HAP-1 (cell line): ENCODE measurements around the gene COX19.

Experiments
- DNase-seq, 2 experiments: peaks; one replicate each; pipeline ENCODE4 v3.0.0-alpha.2; 2016 to 2020; ENCODE audit warnings: low spot score in 2 of 2
- H3K27me3 ChIP-seq: fragments of 250-450 bp; sonication (Bioruptor Pico); 2 replicates; pipeline ENCODE4 v1.5.1; 2020; ENCODE audit warnings: low read depth, mild to moderate bottlenecking, moderate library complexity
- H3K36me3 ChIP-seq: fragments of 250-450 bp; sonication (Bioruptor Pico); replicated peaks from 2 replicates; pipeline ENCODE4 v1.5.1; 2020; ENCODE audit warnings: mild to moderate bottlenecking
- H3K4me1 ChIP-seq: fragments of 250-450 bp; sonication (Bioruptor Pico); 2 replicates; pipeline ENCODE4 v1.5.1; 2020; ENCODE audit warnings: mild to moderate bottlenecking
- H3K4me3 ChIP-seq: fragments of 250-450 bp; sonication (Bioruptor Pico); 2 replicates; pipeline ENCODE4 v1.5.1; 2020; ENCODE audit warnings: mild to moderate bottlenecking, moderate library complexity
- H3K9me3 ChIP-seq: fragments of 250-450 bp; sonication (Bioruptor Pico); 2 replicates; pipeline ENCODE4 v1.5.1; 2020; ENCODE audit warnings: mild to moderate bottlenecking, moderate library complexity
- in situ Hi-C: fragments of 300-500 bp; cut with MboI; formaldehyde crosslinking; loops from 3 replicates; pipeline ENCODE4 v1.14.3; 2020; ENCODE audit warnings: low sequenced_read_pairs, inconsistent platforms, mixed read lengths

Gene COX19

DNA sequence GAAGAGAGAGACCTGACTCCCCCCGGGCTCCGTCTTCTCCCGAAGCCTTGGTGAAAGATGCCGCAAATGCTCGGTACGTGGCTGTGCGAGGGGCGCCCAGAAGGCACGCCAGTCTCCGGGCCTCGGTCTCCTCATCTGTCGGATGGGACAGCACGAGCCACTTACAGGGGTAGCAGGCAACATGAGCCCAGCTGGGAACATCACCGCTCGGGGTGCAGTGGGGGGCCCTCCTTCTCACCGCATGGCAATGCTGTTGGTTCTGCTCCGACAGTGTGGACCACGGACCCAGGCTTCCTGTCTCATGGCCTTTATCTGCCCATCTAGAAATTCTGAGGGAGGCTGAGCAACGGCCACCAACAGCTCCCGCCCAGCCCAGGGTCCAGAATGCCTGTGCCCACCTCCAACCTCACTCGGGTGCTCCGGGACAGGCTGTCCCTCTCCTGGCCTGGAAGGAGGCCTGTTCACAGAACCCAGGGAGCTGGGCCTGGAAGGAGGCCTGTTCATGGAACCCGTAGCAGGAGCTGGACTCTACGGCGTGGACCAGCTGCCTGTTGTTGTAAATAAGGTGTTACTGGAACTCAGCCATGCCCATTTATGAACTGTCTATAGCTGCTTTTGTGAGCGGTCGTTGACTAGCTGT is 36.7 kb downstream of the COX19 start:
- H3K36me3 ChIP-seq, result no peaks in the 10 kb centered on the region
- H3K27me3 ChIP-seq, result no peaks in the 10 kb centered on the region
- DNase-seq, result no peak
- no peak overlapping the region for H3K4me3 ChIP-seq
- in situ Hi-C loops, result no loop called here
- H3K9me3 ChIP-seq, result no peaks in the 10 kb centered on the region
- no peaks in the 10 kb centered on the region for H3K4me1 ChIP-seq

DNA sequence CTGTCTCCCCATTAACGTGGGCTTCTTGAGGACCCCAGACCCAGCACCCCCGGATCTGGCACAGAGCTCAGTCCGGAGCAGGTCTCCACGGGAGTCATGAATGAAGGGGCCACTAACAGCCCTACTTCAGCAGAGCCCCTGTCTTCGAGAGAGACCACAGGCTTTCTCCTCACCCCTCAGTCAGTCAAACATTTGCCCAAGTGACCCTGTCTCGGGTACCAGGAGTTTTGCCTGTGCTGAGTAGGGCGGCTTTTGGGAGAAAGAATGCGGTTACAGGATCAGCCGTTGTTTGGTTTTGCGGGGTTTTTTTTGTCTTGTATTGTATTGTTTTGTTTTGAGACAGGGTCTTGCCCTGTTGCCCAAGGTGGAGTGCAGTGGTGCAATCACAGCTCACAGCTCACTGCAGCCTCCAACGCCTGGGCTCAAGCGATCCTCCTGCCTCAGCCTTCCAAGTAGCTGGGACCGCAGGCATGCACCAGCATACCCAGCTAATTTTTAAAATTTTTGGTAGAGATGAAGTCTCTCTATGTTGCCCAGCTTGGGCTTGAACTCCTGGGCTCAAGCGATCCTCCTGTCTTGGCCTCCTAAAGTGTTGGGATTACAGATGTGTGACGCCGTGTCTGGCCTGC is 37.4 kb downstream of the COX19 start:
- H3K9me3 ChIP-seq, result no peaks in the 10 kb centered on the region

DNA sequence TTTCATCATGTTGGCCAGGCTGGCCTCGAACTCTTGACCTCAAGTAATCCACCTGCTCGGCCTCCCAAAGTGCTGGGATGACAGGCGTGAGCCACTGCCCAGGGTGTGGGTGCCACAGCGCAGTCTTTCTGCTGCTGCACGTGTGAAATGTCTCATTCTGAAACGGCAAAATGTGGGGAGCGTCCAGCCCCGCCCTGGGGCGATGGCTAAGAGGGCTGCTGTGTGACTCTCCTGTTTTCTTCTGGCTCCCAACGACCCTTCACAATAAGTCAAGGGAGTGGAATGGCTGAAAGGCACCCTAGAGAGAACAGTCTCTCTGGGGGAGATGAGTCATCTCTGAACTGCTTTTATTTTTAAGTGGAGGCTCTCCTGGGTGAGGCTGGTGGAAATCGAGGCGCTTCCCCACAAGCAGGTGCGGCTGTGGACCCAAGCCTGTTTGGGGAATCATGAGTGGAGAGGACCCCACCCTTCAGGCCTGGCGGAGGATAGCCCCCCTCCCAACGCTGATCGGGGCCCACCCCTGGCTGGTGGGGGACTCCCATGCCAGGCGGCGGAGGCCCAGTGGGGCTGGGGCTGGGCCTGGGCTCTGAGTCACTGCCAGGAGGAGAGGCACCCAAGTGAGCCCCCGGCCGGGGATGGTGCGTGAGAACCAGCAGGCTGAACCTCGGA is 38.8 kb downstream of the COX19 start:
- Histone ChIP-seq H3K4me3 (no peak overlapping the region), H3K36me3 (no peaks in the 10 kb centered on the region), H3K27me3 (no peaks in the 10 kb centered on the region), H3K4me1 (no peaks in the 10 kb centered on the region), H3K9me3 (no peaks in the 10 kb centered on the region)
- peak in 1 of 2 experiments; percentile 35 for DNase-seq
- in situ Hi-C loops, result no loop called here

More for the DNA sequence above, 37.4 kb downstream of the COX19 start:
- in situ Hi-C loops, result no loop called here
- Histone ChIP-seq H3K4me1 (no peaks in the 10 kb centered on the region), H3K27me3 (no peaks in the 10 kb centered on the region), H3K4me3 (no peak overlapping the region), H3K36me3 (no peaks in the 10 kb centered on the region)
- DNase-seq, result no peak

DNA sequence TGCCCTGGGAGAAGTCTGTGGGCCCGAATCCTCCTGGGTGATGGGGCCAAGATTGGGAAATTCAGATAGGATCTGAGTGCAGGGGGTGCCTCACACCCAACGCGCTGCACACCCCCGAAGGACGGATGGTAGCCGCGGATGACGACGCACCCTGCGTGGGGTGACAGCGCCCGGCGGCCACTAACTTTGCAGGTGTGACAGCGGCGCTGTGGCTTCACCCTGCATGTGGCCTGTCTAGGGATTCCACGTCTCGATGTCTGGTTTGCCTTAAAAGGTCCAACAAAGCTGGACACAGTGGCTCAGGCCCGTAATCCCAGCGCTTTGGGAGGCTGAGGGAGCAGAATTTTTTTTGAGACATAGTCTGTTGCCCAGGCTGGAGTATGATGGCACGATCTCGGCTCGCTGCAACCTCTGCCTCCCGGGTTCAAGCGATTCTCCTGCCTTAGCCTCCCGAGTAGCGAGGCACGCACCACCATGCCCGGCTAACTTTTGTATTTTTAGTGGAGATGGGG is 39.4 kb downstream of the COX19 start:
- in situ Hi-C loops, result no loop called here
- Histone ChIP-seq H3K4me3 (no peak overlapping the region), H3K27me3 (no peaks in the 10 kb centered on the region), H3K9me3 (no peaks in the 10 kb centered on the region), H3K36me3 (no peaks in the 10 kb centered on the region), H3K4me1 (no peaks in the 10 kb centered on the region)
- no peak for DNase-seq

DNA sequence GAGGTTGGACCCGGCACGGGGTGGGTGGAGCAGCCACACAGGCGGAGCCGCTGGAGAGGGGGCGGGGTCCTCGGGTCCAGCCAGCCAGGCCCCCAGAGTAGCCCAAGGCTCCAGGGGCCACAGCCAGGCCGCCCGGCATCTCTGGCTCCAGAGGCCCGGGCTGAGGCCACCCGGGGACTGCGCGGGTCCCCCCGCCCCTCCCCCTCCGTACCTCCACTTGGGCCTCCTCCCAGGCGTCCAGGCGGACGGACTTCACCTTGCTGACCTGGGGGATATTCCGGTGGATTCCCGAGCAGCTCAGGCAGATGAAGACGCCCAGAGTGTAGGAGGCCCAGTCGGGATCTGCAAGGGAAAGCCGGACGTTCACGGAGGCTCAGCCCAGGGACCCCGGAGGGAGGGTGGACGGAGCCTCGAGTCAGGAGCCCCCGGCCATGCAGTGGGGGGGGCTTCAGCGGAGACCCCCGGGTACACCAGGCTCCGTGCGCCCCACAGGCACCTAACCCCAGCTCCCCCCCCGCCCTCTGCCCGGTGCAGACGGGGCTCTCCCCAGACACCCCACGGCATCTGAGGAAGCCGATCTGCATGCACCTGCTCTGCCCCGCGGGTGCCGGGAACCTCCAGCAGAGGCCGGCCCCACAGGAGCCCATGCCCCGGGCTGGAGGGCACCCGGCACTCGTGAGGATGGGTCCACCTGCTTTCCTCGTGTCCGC is 40.0 kb downstream of the COX19 start:
- Histone ChIP-seq H3K36me3 (no peaks in the 10 kb centered on the region), H3K4me3 (no peak overlapping the region), H3K27me3 (no peaks in the 10 kb centered on the region), H3K4me1 (no peaks in the 10 kb centered on the region), H3K9me3 (no peaks in the 10 kb centered on the region)
- DNase-seq, result no peak
- in situ Hi-C loops, result no loop called here

DNA sequence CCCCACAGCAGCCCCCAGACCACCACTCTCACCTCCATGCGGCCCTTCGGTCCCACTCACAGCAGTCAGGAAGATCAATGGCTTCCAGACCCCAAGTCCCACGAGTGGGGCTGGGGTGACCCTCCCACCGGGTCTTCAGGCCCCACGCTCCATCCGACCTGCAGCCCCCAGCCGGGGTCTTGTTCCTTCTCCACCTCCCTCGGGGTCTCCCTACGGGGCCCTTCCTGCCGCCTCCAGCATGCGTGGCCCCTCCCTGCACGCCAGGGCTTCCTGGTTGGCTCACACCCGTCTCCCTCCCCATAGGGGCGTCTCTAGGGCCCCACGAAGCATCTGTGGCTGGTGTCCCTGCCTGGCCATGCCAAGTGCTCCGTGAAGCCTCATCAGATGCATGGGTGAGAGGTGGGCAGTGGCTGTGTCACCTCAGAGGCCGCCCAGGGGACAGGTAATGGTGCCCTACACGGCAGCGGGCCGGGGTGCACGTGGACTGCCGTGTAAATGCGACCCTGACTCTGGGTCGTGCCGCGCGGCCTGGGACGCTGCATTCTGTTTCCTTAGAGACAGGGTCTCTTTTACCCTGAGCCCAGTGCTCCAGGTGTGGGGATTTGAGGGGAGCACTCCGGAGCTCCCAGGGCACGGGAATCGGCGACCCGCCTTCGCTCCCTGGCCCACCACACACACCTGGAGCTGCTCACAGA is 40.7 kb downstream of the COX19 start:
- no peak overlapping the region for H3K4me3 ChIP-seq
- H3K4me1 ChIP-seq, result no peaks in the 10 kb centered on the region
- H3K27me3 ChIP-seq, result no peaks in the 10 kb centered on the region
- no peaks in the 10 kb centered on the region for H3K9me3 ChIP-seq
- in situ Hi-C loops, result no loop called here
- H3K36me3 ChIP-seq, result no peaks in the 10 kb centered on the region
- no peak for DNase-seq

DNA sequence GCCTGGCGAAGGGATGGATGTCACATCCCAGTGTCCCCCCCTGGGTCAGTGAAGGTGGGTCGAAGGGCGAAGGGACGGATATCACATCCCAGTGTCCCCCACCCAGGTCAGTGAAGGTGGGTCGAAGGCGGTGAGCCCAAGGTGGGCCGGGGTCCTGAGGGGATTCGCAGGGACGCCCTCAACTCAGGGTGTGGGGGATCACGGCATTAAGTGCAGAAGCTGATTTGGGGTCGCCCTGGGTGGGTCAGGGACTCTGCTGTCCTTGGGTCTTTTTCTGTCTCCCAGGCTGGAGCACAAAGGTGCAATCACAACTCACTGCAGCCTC is 42.7 kb downstream of the COX19 start:
- H3K27me3 ChIP-seq, result no peaks in the 10 kb centered on the region
- in situ Hi-C loops, result no loop called here
- H3K4me1 ChIP-seq, result no peaks in the 10 kb centered on the region
- H3K4me3 ChIP-seq, result no peak overlapping the region
- H3K36me3 ChIP-seq, result no peaks in the 10 kb centered on the region
- no peaks in the 10 kb centered on the region for H3K9me3 ChIP-seq
- no peak for DNase-seq

DNA sequence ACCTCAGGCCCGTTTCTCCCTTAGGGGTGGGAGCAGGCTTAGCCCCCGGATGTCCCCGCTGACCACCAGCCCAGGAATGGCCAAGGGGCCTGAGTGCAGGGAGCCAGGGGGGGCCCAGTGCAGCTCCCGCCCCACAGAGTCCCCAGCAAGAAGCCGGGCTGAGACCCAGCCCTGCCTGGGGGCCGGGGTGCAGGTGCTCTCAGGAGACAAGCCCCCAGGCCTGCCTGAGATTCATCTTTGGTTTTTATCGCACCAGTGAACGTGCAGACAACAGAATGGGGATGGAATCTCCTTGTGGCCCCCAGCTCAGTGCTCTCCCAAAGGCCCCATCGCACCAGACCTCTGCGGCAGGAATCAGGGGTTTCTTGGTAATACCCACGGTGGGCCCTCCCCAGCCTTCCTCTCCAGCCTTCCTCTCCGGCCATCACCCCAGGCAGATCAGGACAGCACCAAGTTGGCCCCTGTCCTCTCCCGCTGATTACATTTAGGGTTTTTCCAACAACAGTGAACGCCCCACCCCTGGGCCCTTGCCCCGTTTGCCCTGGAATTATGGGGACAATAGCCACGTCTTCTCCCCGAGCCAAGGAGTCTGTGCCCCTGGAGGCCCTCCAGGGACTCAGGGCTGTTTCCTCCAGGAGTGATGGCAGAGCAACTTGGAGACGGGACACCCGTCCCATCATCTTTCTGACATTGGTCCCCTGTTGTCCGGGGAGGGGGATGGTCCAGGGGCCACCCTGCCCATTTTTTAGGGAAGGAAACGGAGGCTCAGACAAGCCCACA is 43.3 kb downstream of the COX19 start:
- no peak for DNase-seq
- Histone ChIP-seq H3K27me3 (no peaks in the 10 kb centered on the region), H3K4me1 (no peaks in the 10 kb centered on the region), H3K4me3 (no peak overlapping the region), H3K9me3 (no peaks in the 10 kb centered on the region), H3K36me3 (no peaks in the 10 kb centered on the region)
- in situ Hi-C loops, result no loop called here

DNA sequence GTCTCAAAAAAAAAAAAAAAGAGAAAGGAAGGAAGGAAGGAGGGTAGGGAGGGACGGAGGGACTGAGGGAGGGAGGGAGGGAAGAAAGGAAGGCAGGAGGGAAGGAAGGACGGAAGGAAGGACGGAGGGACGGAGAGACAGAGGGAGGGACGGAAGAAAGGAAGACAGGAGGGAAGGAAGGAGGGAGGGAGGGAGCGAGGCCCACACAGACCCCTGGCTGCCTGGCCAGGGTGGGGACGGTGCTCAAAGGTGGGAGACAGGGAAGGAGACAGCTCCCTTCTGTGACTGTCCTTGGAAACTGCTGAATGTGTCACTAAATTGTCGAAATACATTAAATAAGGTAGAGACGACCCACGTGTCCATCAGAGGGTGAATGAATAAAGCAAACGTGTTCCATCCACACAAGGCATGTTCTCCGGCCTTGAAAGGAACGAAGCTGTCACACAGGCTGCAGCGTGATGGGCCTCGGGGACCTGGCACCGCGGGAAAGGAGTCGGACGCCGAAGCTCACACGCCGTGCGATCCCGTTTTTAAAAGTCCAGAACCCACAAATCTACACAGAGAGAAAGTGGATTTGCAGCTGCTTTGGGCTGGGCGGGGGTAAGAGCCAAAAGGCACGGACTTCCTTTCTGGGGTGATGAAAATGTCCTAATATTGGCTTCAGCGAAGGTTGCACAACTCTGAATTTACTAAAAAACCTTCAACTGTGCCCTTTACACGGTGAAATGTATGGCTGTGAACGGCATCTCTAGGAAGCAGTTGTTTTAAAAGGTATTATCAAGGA is 44.2 kb downstream of the COX19 start:
- no peaks in the 10 kb centered on the region for H3K27me3 ChIP-seq
- H3K9me3 ChIP-seq, result no peaks in the 10 kb centered on the region
- H3K36me3 ChIP-seq, result no peaks in the 10 kb centered on the region
- no peak overlapping the region for H3K4me3 ChIP-seq
- in situ Hi-C loops, result no loop called here
- DNase-seq, result no peak
- no peaks in the 10 kb centered on the region for H3K4me1 ChIP-seq

DNA sequence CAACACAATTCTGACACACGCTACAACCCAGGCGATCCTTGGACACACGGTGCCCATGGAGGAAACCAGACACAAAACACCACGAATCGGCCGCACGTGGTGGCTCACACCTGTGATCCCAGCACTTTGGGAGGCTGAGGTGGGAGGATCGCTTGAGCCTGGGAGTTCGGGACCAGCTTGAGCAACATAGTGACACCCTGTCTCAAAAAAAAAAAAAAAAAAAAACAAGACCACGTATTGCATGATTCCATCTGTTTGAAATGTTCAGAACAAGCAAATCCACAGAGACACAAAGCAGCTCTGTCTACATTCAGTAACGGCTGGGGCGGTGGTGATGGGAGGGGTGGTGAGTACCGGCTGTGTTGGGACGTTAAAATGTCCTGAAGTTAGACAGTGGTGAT is 46.0 kb downstream of the COX19 start:
- no peaks in the 10 kb centered on the region for H3K4me1 ChIP-seq
- in situ Hi-C loops, result no loop called here
- no peaks in the 10 kb centered on the region for H3K9me3 ChIP-seq
- DNase-seq, result no peak
- H3K36me3 ChIP-seq, result no peaks in the 10 kb centered on the region
- no peaks in the 10 kb centered on the region for H3K27me3 ChIP-seq
- no peak overlapping the region for H3K4me3 ChIP-seq

DNA sequence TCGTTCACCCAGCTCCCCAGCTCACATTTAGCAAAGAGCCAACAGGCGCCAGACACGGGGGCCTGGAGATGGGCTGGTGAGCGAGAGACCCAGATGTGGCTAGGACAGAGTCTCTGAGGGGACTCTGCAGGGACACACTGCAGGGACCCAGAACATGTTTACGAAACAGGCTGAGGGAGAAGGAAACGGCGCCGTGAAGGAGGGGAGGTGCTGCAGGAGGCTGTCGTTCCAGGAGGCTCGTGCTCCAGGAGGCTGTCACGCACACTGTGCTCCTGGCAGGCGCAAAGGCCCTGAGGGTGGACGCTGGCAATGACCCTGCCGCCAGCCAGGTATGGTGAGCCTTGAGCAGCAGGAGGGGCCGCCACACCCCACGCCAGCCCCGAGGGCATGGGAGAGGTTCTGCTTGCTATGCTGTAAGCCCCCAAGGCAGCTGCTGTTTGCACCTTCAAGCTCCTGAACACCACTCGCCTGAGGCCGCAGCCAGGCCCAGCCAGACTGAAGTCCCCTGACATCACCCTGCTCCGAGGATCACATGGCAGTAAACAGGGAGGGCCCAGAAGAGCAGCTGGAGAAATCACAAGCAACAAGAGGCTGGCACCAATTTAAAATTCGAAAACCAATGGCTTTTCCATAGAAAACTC is 48.2 kb downstream of the COX19 start:
- Histone ChIP-seq H3K4me1 (no peaks in the 10 kb centered on the region), H3K36me3 (no peaks in the 10 kb centered on the region), H3K27me3 (no peaks in the 10 kb centered on the region), H3K9me3 (no peaks in the 10 kb centered on the region), H3K4me3 (no peak overlapping the region)
- in situ Hi-C loops, result no loop called here
- no peak for DNase-seq
